Astrocyte (in vitro differentiated cells and primary cell): ENCODE measurements around the gene KLF17. TPM values are rescaled to one million over a fixed set of nuclear protein-coding genes. Genes with fewer than 3 reads are reported as not detected.

Source experiments
- DNase-seq: peaks from one replicate; pipeline ENCODE4 v3.0.0-alpha.2; 2010; ENCODE audit warnings: low read depth
- FAIRE-seq: peaks from 2 replicates; lab custom pipeline; 2011; peaks lifted over from hg19 to GRCh38; lab: Jason Lieb, UNC
- H2AFZ ChIP-seq: 2 replicates; pipeline ENCODE4 v1.6.0; 2012; ENCODE audit warnings: low read depth, low read length, inconsistent platforms
- H3K27ac ChIP-seq: 2 replicates; pipeline ENCODE4 v1.5.1; 2011; ENCODE audit warnings: low read depth, low read length, inconsistent platforms
- H3K27me3 ChIP-seq: 2 replicates; pipeline ENCODE4 v1.6.0; 2011; ENCODE audit warnings: low read length, inconsistent platforms; ENCODE audit not compliant: insufficient read depth
- H3K36me3 ChIP-seq: 2 replicates; pipeline ENCODE4 v1.5.1; 2011; ENCODE audit warnings: low read length, inconsistent platforms; ENCODE audit not compliant: insufficient read depth
- H3K4me1 ChIP-seq: 2 replicates; pipeline ENCODE4 v1.5.1; 2011; ENCODE audit warnings: low read length, inconsistent platforms; ENCODE audit not compliant: insufficient read depth
- H3K4me2 ChIP-seq: 2 replicates; pipeline ENCODE4 v1.6.0; 2012; ENCODE audit warnings: low read length, inconsistent platforms
- H3K4me3 ChIP-seq: 2 replicates; pipeline ENCODE4 v1.5.1; 2011; ENCODE audit warnings: low read depth, mild to moderate bottlenecking, low read length, inconsistent platforms; ENCODE audit not compliant: insufficient read depth
- H3K79me2 ChIP-seq: 2 replicates; pipeline ENCODE4 v1.6.0; 2012; ENCODE audit warnings: mild to moderate bottlenecking, low read length, inconsistent platforms; ENCODE audit not compliant: insufficient read depth
- H3K9ac ChIP-seq: 2 replicates; pipeline ENCODE4 v1.6.0; 2012; ENCODE audit warnings: mild to moderate bottlenecking, low read length, inconsistent platforms
- H3K9me3 ChIP-seq: 2 replicates; pipeline ENCODE4 v1.5.1; 2012; ENCODE audit warnings: low read depth, mild to moderate bottlenecking, low read length, inconsistent platforms; ENCODE audit not compliant: insufficient read depth
- H4K20me1 ChIP-seq: 2 replicates; pipeline ENCODE4 v1.6.0; 2012; ENCODE audit warnings: low read length, inconsistent platforms; ENCODE audit not compliant: insufficient read depth
- H3K27ac Mint-ChIP-seq: one replicate; pipeline ENCODE4 v1.8.0; 2021; ENCODE audit warnings: mild to moderate bottlenecking, mixed read lengths; ENCODE audit not compliant: unreplicated experiment
- H3K27me3 Mint-ChIP-seq: one replicate; pipeline ENCODE4 v1.8.0; 2021; ENCODE audit warnings: low read depth, mixed read lengths; ENCODE audit not compliant: unreplicated experiment
- H3K36me3 Mint-ChIP-seq: one replicate; pipeline ENCODE4 v1.8.0; 2021; ENCODE audit warnings: low read depth, mixed read lengths; ENCODE audit not compliant: unreplicated experiment
- H3K4me1 Mint-ChIP-seq: one replicate; pipeline ENCODE4 v1.8.0; 2021; ENCODE audit warnings: low read depth, mixed read lengths; ENCODE audit not compliant: unreplicated experiment
- H3K4me3 Mint-ChIP-seq: one replicate; pipeline ENCODE4 v1.8.0; 2021; ENCODE audit warnings: mild to moderate bottlenecking, moderate library complexity, mixed read lengths; ENCODE audit not compliant: unreplicated experiment
- H3K9me3 Mint-ChIP-seq: one replicate; pipeline ENCODE4 v1.8.0; 2021; ENCODE audit warnings: mild to moderate bottlenecking, mixed read lengths; ENCODE audit not compliant: unreplicated experiment
- EZH2 ChIP-seq: IDR thresholded peaks from 2 replicates; pipeline ENCODE4 v1.6.1; 2012; ENCODE audit warnings: mild to moderate bottlenecking, low read length, inconsistent platforms; ENCODE audit not compliant: insufficient read depth
- total RNA-seq: library from RNA; stranded (reverse); gene quantifications from 2 replicates; pipeline ENCODE4 v1.2.1, GENCODE V29; 2021
- TF ChIP-seq, protein P1 (sequence below): IDR thresholded peaks from 2 replicates; pipeline ENCODE4 v1.5.1; 2011; ENCODE audit warnings: low read depth, mild to moderate bottlenecking, inconsistent platforms, low read length, moderate library complexity; ENCODE audit not compliant: insufficient read depth

The KLF17 gene
- total RNA-seq, 1 donor from 2014 or later = 0.09 TPM

DNA sequence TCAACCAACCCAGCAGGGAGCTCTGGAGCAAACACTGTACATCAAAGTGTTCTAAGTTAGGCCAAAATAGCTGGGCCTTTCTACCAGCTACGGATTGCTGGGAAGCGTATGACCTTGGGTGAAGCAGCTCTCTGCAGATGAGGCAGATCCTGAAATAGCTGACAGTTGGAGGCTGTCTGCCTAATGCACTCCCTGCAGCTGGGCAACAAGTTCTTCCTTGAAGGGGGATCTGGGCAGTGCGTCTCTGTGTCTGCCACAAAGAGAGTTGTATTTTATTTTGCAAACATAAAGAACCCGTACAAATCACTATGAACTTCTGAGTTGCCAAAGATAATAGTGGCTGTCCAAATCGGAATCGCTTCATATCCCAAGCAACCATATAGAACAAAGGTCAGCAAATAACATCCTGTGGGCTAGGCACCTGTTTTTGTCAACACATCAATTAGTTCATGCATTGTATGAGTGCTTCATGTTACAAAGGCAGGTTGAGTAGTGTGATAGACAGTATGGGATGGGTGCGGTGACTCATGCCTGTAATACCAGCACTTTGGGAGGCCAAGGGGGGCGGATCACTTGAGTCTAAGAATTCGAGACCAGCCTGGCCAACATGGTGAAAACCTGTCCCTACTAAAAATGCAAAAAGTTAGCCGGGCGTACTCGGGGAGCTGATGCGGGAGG is 29.1 kb upstream of the KLF17 start:
- Histone ChIP-seq H2AFZ (no peak overlapping the region), H3K4me2 (no peak overlapping the region), H3K9me3 (no peaks in the 10 kb centered on the region), H3K36me3 (no peaks in the 10 kb centered on the region), H3K9ac (no peak overlapping the region), H4K20me1 (no peaks in the 10 kb centered on the region), H3K4me1 (peaks cover 3% of the 10 kb centered on the region), H3K79me2 (no peaks in the 10 kb centered on the region), H3K4me3 (no peak overlapping the region), H3K27ac (no peak overlapping the region), H3K27me3 (peaks cover 3% of the 10 kb centered on the region)
- no peak overlapping the region for H3K4me3 Mint-ChIP-seq
- no peak for TF ChIP-seq EZH2
- TF ChIP-seq, protein P1, sequence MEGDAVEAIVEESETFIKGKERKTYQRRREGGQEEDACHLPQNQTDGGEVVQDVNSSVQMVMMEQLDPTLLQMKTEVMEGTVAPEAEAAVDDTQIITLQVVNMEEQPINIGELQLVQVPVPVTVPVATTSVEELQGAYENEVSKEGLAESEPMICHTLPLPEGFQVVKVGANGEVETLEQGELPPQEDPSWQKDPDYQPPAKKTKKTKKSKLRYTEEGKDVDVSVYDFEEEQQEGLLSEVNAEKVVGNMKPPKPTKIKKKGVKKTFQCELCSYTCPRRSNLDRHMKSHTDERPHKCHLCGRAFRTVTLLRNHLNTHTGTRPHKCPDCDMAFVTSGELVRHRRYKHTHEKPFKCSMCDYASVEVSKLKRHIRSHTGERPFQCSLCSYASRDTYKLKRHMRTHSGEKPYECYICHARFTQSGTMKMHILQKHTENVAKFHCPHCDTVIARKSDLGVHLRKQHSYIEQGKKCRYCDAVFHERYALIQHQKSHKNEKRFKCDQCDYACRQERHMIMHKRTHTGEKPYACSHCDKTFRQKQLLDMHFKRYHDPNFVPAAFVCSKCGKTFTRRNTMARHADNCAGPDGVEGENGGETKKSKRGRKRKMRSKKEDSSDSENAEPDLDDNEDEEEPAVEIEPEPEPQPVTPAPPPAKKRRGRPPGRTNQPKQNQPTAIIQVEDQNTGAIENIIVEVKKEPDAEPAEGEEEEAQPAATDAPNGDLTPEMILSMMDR = no peak
- H3K27me3 Mint-ChIP-seq = no peaks in the 10 kb centered on the region
- no peak for DNase-seq
- H3K36me3 Mint-ChIP-seq = no peaks in the 10 kb centered on the region
- no peak overlapping the region for H3K27ac Mint-ChIP-seq
- H3K9me3 Mint-ChIP-seq = peaks cover 1% of the 10 kb centered on the region
- H3K4me1 Mint-ChIP-seq = peaks cover 20% of the 10 kb centered on the region
- FAIRE-seq = no peak

DNA sequence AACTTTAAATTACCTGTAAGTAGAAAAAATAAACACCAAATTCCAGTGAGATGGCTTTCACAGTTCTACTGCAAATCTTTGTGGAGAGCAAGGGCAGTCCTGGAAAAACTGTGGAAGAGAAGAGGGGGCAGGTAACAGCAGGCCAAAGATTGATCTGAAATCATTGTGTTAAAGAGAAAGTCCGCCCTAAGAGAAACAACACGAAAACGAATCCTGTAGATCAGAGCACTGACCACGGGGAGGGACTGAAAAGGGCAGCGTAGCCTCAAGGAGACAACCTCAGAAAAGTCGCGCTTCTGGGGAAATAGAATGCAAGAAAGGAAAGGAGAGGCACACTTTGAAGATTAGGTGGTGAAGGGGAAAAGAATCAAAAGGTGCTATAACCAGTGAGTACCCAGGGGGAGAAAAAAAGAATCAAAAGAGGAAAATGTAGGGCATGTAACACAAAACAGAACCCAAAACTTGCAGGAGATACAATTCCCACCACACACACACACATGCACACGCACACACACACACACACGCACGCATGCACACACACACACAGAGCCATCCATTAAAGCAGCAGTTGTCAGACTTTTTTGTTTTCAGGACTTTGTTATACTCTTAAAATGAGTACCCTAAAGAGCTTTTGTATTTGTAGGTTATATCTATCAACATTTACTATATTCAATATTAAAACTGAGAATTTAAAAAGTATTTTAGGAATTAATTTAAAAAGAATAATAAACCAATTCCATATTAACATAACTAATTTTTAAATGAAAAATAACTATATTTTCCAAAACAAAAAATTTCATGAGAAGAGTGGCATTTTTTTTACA is 28.0 kb upstream of the KLF17 start:
- Mint-ChIP-seq H3K27me3 (no peaks in the 10 kb centered on the region), H3K9me3 (peaks cover 3% of the 10 kb centered on the region), H3K4me1 (peaks cover 17% of the 10 kb centered on the region), H3K36me3 (no peaks in the 10 kb centered on the region), H3K4me3 (no peak overlapping the region), H3K27ac (peak overlapping the region; percentile 63)
- Histone ChIP-seq H3K9me3 (no peaks in the 10 kb centered on the region), H3K36me3 (no peaks in the 10 kb centered on the region), H4K20me1 (no peaks in the 10 kb centered on the region), H3K4me2 (no peak overlapping the region), H2AFZ (no peak overlapping the region), H3K4me3 (no peak overlapping the region), H3K27ac (no peak overlapping the region), H3K4me1 (peaks cover 3% of the 10 kb centered on the region), H3K27me3 (peaks cover 3% of the 10 kb centered on the region), H3K79me2 (no peaks in the 10 kb centered on the region), H3K9ac (no peak overlapping the region)
- FAIRE-seq (no peak), DNase-seq (no peak)
- no peak for TF ChIP-seq EZH2
- TF ChIP-seq, protein P1 = no peak
